Activated B cell treated with CpG ODN at 0.5 μM for 24 hours (primary cell): ENCODE results near the gene MIOX. TPM values are rescaled to one million over a fixed set of nuclear protein-coding genes. Genes with fewer than 3 reads are reported as not detected.

Source experiments
- ATAC-seq: fragments of 200-7000 bp; cut with Tn5 transposase; one replicate; pipeline ENCODE4 v1.10.0; 2021; ENCODE audit warnings: low read depth, mild to moderate bottlenecking, moderate library complexity
- CTCF ChIA-PET: fragments of 350-600 bp; sonication (Branson Sonifier 250); formaldehyde crosslinking; loops from one replicate; lab custom pipeline; 2021; ENCODE audit warnings: antibody characterized with exemption; lab: Charles Lee
- POLR2A ChIA-PET: fragments of 350-600 bp; sonication (Branson Sonifier 250); formaldehyde crosslinking; loops from one replicate; lab custom pipeline; 2021; ENCODE audit warnings: antibody characterized with exemption; lab: Charles Lee
- DNase-seq: peaks from one replicate; pipeline ENCODE4 v3.0.0; 2022
- H3K27ac Mint-ChIP-seq: one replicate; pipeline ENCODE4 v1.8.0; 2020; ENCODE audit warnings: mixed read lengths
- H3K27me3 Mint-ChIP-seq: one replicate; pipeline ENCODE4 v1.8.0; 2021; ENCODE audit warnings: mixed read lengths
- H3K36me3 Mint-ChIP-seq: one replicate; pipeline ENCODE4 v1.8.0; 2021; ENCODE audit warnings: low read depth, mixed read lengths
- H3K4me1 Mint-ChIP-seq: one replicate; pipeline ENCODE4 v1.8.0; 2021; ENCODE audit warnings: mixed read lengths
- H3K4me3 Mint-ChIP-seq: one replicate; pipeline ENCODE4 v1.8.0; 2020; ENCODE audit warnings: mild to moderate bottlenecking, mixed read lengths
- H3K9me3 Mint-ChIP-seq: one replicate; pipeline ENCODE4 v1.8.0; 2020; ENCODE audit warnings: mixed read lengths
- intact Hi-C: fragments of 100-400 bp; cut with micrococcal nuclease; formaldehyde crosslinking; loops from one replicate; pipeline ENCODE4 v1.15.1; 2024
- total RNA-seq: library from RNA; stranded (reverse); gene quantifications from 2 replicates; pipeline ENCODE4 v1.2.3, GENCODE V29; 2022
- TF ChIP-seq, protein P1 (sequence below): fragments of 200-600 bp; IDR thresholded peaks from one replicate; pipeline ENCODE4 v1.8.0; 2022; ENCODE audit warnings: antibody characterized with exemption, mild to moderate bottlenecking

MIOX gene
- 0.15 and 0.22 TPM in 2 replicates for total RNA-seq

GRCh38 chr22:50486561-50487289, at the start of gene MIOX:
MIOX (plus strand) TSS chr22:50486859; CDS start chr22:50486898, 39 bp downstream.
- H3K27me3 Mint-ChIP-seq, result no peaks in the 10 kb centered on the region
- ChIA-PET CTCF (no interaction called here), POLR2A (interaction anchor here (1.6 kb wide), 1 partner anchor 11 kb away, joined by 3 read pairs; no protein-coding TSS in a partner anchor)
- no peak within 1 kb of the TSS for H3K27ac Mint-ChIP-seq
- ATAC-seq (no peak), DNase-seq (no peak)
- intact Hi-C loops, result no loop called here
- no peaks in the 10 kb centered on the region for H3K36me3 Mint-ChIP-seq
- no peaks in the 10 kb centered on the region for H3K9me3 Mint-ChIP-seq
- TF ChIP-seq, protein P1, sequence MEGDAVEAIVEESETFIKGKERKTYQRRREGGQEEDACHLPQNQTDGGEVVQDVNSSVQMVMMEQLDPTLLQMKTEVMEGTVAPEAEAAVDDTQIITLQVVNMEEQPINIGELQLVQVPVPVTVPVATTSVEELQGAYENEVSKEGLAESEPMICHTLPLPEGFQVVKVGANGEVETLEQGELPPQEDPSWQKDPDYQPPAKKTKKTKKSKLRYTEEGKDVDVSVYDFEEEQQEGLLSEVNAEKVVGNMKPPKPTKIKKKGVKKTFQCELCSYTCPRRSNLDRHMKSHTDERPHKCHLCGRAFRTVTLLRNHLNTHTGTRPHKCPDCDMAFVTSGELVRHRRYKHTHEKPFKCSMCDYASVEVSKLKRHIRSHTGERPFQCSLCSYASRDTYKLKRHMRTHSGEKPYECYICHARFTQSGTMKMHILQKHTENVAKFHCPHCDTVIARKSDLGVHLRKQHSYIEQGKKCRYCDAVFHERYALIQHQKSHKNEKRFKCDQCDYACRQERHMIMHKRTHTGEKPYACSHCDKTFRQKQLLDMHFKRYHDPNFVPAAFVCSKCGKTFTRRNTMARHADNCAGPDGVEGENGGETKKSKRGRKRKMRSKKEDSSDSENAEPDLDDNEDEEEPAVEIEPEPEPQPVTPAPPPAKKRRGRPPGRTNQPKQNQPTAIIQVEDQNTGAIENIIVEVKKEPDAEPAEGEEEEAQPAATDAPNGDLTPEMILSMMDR, result no peak
- H3K4me1 Mint-ChIP-seq, result peaks cover 14% of the 10 kb centered on the region
- no peak within 1 kb of the TSS for H3K4me3 Mint-ChIP-seq

- no peak overlapping the region for H3K4me3 Mint-ChIP-seq
- H3K27ac Mint-ChIP-seq, result no peak overlapping the region
- H3K36me3 Mint-ChIP-seq, result peaks cover 47% of the 10 kb centered on the region
- no peaks in the 10 kb centered on the region for H3K4me1 Mint-ChIP-seq
- intact Hi-C loops, result no loop called here
- no peaks in the 10 kb centered on the region for H3K9me3 Mint-ChIP-seq
- DNase-seq (no peak), ATAC-seq (no peak)
- TF ChIP-seq, protein P1, result no peak
- ChIA-PET POLR2A (no interaction called here), CTCF (no interaction called here)
- no peaks in the 10 kb centered on the region for H3K27me3 Mint-ChIP-seq
Measured at GRCh38 chr22:50437511-50438304, 49.0 kb upstream of the MIOX start.

GRCh38 chr22:50438305-50439275, 48.1 kb upstream of the MIOX start:
- intact Hi-C loops, result no loop called here
- H3K27me3 Mint-ChIP-seq, result no peaks in the 10 kb centered on the region
- H3K4me1 Mint-ChIP-seq, result peaks cover 2% of the 10 kb centered on the region
- ChIA-PET POLR2A (no interaction called here), CTCF (no interaction called here)
- ATAC-seq, result no peak
- H3K27ac Mint-ChIP-seq, result no peak overlapping the region
- H3K4me3 Mint-ChIP-seq, result no peak overlapping the region
- H3K36me3 Mint-ChIP-seq, result peaks cover 51% of the 10 kb centered on the region
- DNase-seq, result no peak
- TF ChIP-seq, protein P1, result no peak
- no peaks in the 10 kb centered on the region for H3K9me3 Mint-ChIP-seq

- H3K36me3 Mint-ChIP-seq, result peaks cover 54% of the 10 kb centered on the region
- no peak overlapping the region for H3K27ac Mint-ChIP-seq
- ChIA-PET CTCF (no interaction called here), POLR2A (no interaction called here)
- no peak for ATAC-seq
- H3K4me1 Mint-ChIP-seq, result peaks cover 2% of the 10 kb centered on the region
- no peak for DNase-seq
- intact Hi-C loops, result no loop called here
- TF ChIP-seq, protein P1, result no peak
- no peaks in the 10 kb centered on the region for H3K27me3 Mint-ChIP-seq
- no peaks in the 10 kb centered on the region for H3K9me3 Mint-ChIP-seq
- H3K4me3 Mint-ChIP-seq, result no peak overlapping the region
Measured at GRCh38 chr22:50439314-50439870, 47.3 kb upstream of the MIOX start.
